ENCODE measurements around the gene ADAD1.

Gene ADAD1

DNA sequence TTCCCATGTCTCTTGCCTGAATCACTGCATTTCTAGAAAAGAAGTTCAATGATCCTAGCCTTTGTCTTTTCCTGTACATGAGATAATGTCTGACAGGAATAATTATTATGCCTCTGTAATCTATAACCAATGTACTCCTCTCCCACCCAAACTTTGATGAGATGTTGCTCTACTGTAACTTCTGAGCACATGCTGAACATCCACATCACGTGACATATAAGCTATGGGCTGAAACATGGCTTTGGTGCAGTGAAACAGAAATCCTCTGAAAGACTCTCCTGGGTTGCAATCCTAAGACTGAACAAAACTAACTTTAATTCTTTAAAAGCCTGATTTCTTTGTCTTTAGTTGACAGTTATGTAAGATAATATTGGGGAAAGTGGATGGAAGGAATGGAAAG, 1.5 kb upstream of the ADAD1 start:
- Histone ChIP-seq H3K27ac (ENCODE audit: low read depth, low read length) (no peak overlapping the region), H3K27me3 (ENCODE audit: insufficient read depth, low read length) (no peaks in the 10 kb centered on the region), H3K36me3 (ENCODE audit: insufficient read depth, low read length) (no peaks in the 10 kb centered on the region), H3K4me3 (ENCODE audit: low read length) (no peak overlapping the region), H3K4me1 (ENCODE audit: insufficient read depth, low read length) (no peaks in the 10 kb centered on the region), H3K9me3 (ENCODE audit: insufficient read depth, low read depth, low read length) (no peaks in the 10 kb centered on the region), H3K9ac (ENCODE audit: low read depth, low read length) (no peak overlapping the region)
- 88% methylated on average over 1 of the region's 1 CpG for WGBS

DNA sequence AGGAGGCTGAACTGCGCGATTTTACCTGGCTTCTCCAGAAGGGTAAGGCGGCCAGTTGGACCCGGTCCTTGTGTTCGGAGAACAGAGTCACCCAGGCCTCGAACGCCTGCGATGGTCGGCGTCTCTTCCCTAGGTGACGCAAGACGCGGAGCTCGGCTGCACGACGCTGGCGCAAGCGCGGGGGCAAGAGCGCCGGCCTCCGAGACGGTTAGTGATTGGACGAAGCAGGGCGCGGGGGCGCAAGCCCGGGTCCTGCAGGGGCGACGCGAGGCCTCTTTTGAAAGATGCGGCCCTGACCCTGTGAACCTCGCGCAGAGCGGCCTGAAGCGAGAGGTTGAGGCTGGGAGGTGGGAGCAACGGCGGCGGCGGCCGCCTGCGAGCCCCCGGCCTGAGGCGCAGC, 428 bp downstream of the ADAD1 start:
- WGBS, result 96% methylated on average over 44 of the region's 44 CpGs

DNA sequence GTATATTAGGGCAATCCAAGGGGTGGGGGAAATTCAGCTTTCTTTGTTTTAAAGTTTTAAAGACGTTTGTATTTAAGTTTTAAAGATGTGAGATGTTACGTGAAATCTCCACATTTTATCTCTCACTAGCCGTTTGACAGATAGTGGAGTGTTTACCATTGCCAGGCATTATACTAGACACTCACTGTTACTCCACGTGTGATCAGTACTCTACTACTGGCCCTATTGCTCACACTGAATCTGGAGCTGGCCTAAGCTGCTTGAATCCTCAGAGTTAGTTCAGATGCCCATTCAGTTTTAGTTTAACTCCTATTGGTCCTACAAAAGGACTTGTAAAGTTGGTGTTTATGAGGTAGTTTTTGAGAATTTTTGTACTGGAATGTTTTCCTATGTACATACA, 4.5 kb downstream of the ADAD1 start:
- Histone ChIP-seq H3K4me1 (ENCODE audit: insufficient read depth, low read length) (no peaks in the 10 kb centered on the region), H3K9ac (ENCODE audit: low read depth, low read length) (no peak overlapping the region), H3K4me3 (ENCODE audit: low read length) (no peak overlapping the region), H3K36me3 (ENCODE audit: insufficient read depth, low read length) (no peaks in the 10 kb centered on the region), H3K9me3 (ENCODE audit: insufficient read depth, low read depth, low read length) (no peaks in the 10 kb centered on the region), H3K27ac (ENCODE audit: low read depth, low read length) (no peak overlapping the region), H3K27me3 (ENCODE audit: insufficient read depth, low read length) (no peaks in the 10 kb centered on the region)
- WGBS, result 82% methylated on average over 4 of the region's 4 CpGs

More for the DNA sequence above, 428 bp downstream of the ADAD1 start:
- Histone ChIP-seq H3K27ac (ENCODE audit: low read depth, low read length) (no peak overlapping the region), H3K9ac (ENCODE audit: low read depth, low read length) (no peak overlapping the region), H3K27me3 (ENCODE audit: insufficient read depth, low read length) (no peaks in the 10 kb centered on the region), H3K4me3 (ENCODE audit: low read length) (no peak overlapping the region), H3K9me3 (ENCODE audit: insufficient read depth, low read depth, low read length) (no peaks in the 10 kb centered on the region), H3K36me3 (ENCODE audit: insufficient read depth, low read length) (no peaks in the 10 kb centered on the region), H3K4me1 (ENCODE audit: insufficient read depth, low read length) (no peaks in the 10 kb centered on the region)

DNA sequence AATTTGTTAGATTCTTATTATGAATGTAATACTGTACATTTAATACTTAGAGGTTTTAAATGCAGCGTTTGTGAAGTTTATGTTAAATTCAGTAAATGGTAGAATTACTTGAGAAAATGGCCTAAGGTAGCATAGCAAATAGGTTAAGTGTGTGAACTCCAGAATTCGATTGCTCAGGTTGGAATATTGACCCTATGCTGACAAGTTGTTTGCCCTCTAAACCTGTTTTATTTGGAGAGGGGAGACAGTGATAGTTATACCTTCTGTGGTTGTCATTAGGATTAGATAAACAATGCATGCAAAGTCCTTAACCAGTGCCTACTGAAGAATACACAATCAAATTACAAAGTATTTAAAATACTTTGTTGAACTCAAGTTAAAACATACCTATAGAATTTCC, 5.4 kb downstream of the ADAD1 start:
- Histone ChIP-seq H3K27me3 (ENCODE audit: insufficient read depth, low read length) (no peaks in the 10 kb centered on the region), H3K27ac (ENCODE audit: low read depth, low read length) (no peak overlapping the region)
- WGBS, result 85% methylated on average over 2 of the region's 2 CpGs

DNA sequence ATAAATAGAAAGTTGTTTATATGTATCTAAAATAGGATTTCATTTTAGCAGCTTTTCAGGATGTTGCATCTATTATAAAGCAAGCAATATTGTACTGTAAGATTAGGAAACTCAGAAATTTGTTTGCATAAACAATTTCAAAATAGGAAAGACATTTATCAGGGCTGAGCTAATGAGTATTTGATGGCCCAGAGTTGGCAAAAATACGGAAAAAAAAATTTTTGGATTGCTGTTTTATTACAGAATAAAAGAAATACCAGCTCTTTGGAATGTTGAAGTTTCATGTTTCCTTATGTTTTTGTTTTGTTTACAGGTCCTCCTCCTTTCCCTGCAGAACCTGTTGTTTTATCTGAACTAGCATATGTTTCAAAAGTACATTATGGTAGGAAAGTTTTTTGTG, 14.5 kb downstream of the ADAD1 start:
- Histone ChIP-seq H3K4me1 (ENCODE audit: insufficient read depth, low read length) (no peaks in the 10 kb centered on the region), H3K27ac (ENCODE audit: low read depth, low read length) (no peak overlapping the region), H3K9ac (ENCODE audit: low read depth, low read length) (no peak overlapping the region), H3K36me3 (ENCODE audit: insufficient read depth, low read length) (no peaks in the 10 kb centered on the region), H3K9me3 (ENCODE audit: insufficient read depth, low read depth, low read length) (no peaks in the 10 kb centered on the region), H3K4me3 (ENCODE audit: low read length) (no peak overlapping the region), H3K27me3 (ENCODE audit: insufficient read depth, low read length) (no peaks in the 10 kb centered on the region)
- WGBS, result 100% methylated on average over 1 of the region's 1 CpG

More for the DNA sequence above, 5.4 kb downstream of the ADAD1 start:
- Histone ChIP-seq H3K4me3 (ENCODE audit: low read length) (no peak overlapping the region), H3K9me3 (ENCODE audit: insufficient read depth, low read depth, low read length) (no peaks in the 10 kb centered on the region), H3K36me3 (ENCODE audit: insufficient read depth, low read length) (no peaks in the 10 kb centered on the region), H3K4me1 (ENCODE audit: insufficient read depth, low read length) (no peaks in the 10 kb centered on the region), H3K9ac (ENCODE audit: low read depth, low read length) (no peak overlapping the region)

DNA sequence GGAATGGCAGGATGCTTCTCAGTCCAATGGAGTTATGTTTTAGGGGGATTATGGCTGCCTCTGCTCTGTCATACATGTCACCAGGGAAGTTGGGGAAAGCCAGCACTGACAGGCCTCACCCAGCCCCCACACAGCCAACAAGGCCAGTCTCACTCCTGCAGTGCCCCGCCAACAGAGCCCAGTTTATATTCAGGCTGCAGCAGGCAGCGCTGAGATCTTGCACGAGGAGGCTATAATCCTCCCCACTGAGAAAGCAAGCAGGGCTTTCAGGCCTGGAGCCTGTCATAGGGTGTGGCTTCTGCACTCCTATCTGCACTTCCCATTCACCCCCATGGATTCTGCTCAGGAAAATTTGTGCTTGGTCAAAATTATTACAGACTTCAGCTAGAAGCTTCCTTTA, 25.1 kb downstream of the ADAD1 start:
- Histone ChIP-seq H3K9me3 (ENCODE audit: insufficient read depth, low read depth, low read length) (no peaks in the 10 kb centered on the region), H3K9ac (ENCODE audit: low read depth, low read length) (no peak overlapping the region)
- 46% methylated on average over 3 of the region's 3 CpGs for WGBS

DNA sequence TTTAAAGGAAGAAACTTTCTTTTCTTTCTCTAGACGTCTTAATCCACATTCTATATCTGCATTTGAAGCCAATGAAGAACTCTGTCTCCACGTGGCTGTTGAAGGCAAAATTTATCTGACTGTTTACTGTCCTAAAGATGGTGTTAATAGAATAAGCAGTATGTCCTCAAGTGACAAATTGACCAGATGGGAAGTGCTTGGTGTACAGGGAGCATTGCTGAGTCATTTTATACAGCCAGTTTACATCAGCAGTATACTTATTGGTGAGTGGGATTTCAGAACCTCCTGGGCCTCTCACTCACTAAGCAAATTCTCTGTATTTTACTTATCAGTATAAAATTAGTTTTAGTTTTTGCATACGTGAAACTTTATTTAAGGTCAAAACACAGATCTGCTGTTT, 33.7 kb downstream of the ADAD1 start:
- H3K27me3 ChIP-seq (ENCODE audit: insufficient read depth, low read length), result no peaks in the 10 kb centered on the region
- H3K9ac ChIP-seq (ENCODE audit: low read depth, low read length), result no peak overlapping the region
- no peaks in the 10 kb centered on the region for H3K9me3 ChIP-seq (ENCODE audit: insufficient read depth, low read depth, low read length)
- WGBS, result 72% methylated on average over 3 of the region's 3 CpGs
- H3K4me1 ChIP-seq (ENCODE audit: insufficient read depth, low read length), result no peaks in the 10 kb centered on the region
- no peaks in the 10 kb centered on the region for H3K36me3 ChIP-seq (ENCODE audit: insufficient read depth, low read length)
- no peak overlapping the region for H3K27ac ChIP-seq (ENCODE audit: low read depth, low read length)
- no peak overlapping the region for H3K4me3 ChIP-seq (ENCODE audit: low read length)

More for the DNA sequence above, 25.1 kb downstream of the ADAD1 start:
- Histone ChIP-seq H3K36me3 (ENCODE audit: insufficient read depth, low read length) (no peaks in the 10 kb centered on the region), H3K27me3 (ENCODE audit: insufficient read depth, low read length) (no peaks in the 10 kb centered on the region), H3K4me1 (ENCODE audit: insufficient read depth, low read length) (no peaks in the 10 kb centered on the region), H3K27ac (ENCODE audit: low read depth, low read length) (no peak overlapping the region), H3K4me3 (ENCODE audit: low read length) (no peak overlapping the region)

DNA sequence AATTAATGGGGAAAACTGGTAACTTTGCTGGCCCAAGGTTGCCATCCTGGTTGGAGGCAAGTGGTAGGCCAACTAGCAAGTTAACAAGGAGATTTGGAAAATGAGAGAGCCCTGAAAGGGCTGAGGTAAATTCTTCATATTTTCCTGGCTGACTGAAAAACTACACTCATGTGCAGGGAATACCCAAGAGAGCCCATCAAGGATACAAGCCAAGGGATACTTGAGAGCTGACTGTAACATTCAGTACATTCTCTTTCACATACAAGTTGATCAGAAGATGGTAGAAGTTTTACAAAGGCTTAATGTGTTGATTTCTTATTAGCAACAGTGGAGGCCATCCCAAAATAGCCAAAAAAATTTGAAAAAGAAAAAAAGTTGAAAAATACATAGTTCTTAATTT, 44.4 kb downstream of the ADAD1 start:
- Histone ChIP-seq H3K27me3 (ENCODE audit: insufficient read depth, low read length) (no peaks in the 10 kb centered on the region), H3K9ac (ENCODE audit: low read depth, low read length) (no peak overlapping the region), H3K27ac (ENCODE audit: low read depth, low read length) (no peak overlapping the region), H3K4me1 (ENCODE audit: insufficient read depth, low read length) (no peaks in the 10 kb centered on the region), H3K9me3 (ENCODE audit: insufficient read depth, low read depth, low read length) (no peaks in the 10 kb centered on the region), H3K4me3 (ENCODE audit: low read length) (no peak overlapping the region), H3K36me3 (ENCODE audit: insufficient read depth, low read length) (no peaks in the 10 kb centered on the region)

DNA sequence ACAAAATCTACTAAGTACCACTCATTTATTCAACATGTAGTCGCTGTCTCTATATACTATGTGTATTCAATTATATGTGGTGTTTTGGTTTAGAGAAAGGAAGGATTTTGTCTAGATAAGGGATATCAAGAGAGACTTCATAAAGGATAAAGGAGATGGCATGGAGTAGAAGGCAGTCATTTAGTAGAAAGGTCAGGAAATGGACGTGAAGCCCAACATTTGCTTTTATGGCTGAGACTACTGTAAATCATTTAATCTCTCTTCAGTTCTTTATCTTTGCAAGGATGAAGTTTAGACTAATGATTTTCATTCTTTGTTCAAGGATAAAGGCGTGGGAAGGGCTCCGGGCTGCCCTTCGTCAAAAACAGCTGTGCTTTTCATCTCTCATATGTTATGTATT, 52.5 kb downstream of the ADAD1 start:
- Histone ChIP-seq H3K4me1 (ENCODE audit: insufficient read depth, low read length) (no peaks in the 10 kb centered on the region), H3K9ac (ENCODE audit: low read depth, low read length) (no peak overlapping the region), H3K36me3 (ENCODE audit: insufficient read depth, low read length) (no peaks in the 10 kb centered on the region), H3K4me3 (ENCODE audit: low read length) (no peak overlapping the region), H3K27me3 (ENCODE audit: insufficient read depth, low read length) (no peaks in the 10 kb centered on the region), H3K9me3 (ENCODE audit: insufficient read depth, low read depth, low read length) (no peaks in the 10 kb centered on the region), H3K27ac (ENCODE audit: low read depth, low read length) (no peak overlapping the region)
- WGBS, result 94% methylated on average over 4 of the region's 5 CpGs

DNA sequence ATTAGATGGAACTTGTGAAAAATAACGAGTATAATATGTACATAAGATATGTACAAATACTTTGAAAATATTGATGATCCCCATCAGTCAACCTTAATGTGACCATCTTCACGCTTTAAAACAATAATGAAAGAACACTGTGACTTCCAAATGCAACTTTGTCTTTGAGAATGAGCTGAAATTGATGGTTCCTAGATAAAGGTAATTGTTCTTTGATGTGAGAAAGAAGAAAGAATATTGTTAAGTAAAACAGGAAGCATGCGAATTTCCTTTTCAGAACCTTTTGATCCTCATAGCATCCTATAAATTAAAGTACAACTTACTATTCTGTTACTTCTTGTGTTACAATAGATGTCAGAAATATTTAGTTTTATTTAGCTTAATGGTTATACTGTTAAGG, 55.5 kb downstream of the ADAD1 start:
- no peaks in the 10 kb centered on the region for H3K27me3 ChIP-seq (ENCODE audit: insufficient read depth, low read length)
- H3K36me3 ChIP-seq (ENCODE audit: insufficient read depth, low read length), result no peaks in the 10 kb centered on the region
- H3K4me3 ChIP-seq (ENCODE audit: low read length), result no peak overlapping the region
- no peak overlapping the region for H3K9ac ChIP-seq (ENCODE audit: low read depth, low read length)
- H3K9me3 ChIP-seq (ENCODE audit: insufficient read depth, low read depth, low read length), result no peaks in the 10 kb centered on the region
- WGBS, result no CpG with 5 or more reads among the region's 3 CpGs
- H3K27ac ChIP-seq (ENCODE audit: low read depth, low read length), result no peak overlapping the region
- H3K4me1 ChIP-seq (ENCODE audit: insufficient read depth, low read length), result no peaks in the 10 kb centered on the region

DNA sequence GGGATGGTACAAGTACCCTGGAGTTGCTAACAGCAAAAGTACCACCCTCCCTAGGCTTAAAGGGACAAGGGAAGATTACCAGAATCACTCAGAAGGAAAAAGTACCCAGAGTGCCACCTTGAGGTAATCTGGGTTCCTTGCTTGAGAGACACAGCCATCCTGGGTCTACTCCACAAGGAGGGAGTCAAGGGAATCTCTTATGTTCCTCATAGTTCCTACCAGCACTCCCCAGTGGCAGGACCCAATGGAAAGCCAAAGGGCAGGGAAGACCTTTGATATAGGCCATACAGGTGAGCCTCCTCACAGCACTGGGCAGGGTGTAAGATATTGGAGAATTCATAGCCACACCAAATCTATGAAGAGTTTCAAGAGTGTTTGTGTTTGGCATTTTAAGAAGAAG, 72.0 kb downstream of the ADAD1 start:
- H3K9ac ChIP-seq (ENCODE audit: low read depth, low read length), result no peak overlapping the region
- H3K27ac ChIP-seq (ENCODE audit: low read depth, low read length), result no peak overlapping the region
- no peaks in the 10 kb centered on the region for H3K9me3 ChIP-seq (ENCODE audit: insufficient read depth, low read depth, low read length)
- H3K27me3 ChIP-seq (ENCODE audit: insufficient read depth, low read length), result no peaks in the 10 kb centered on the region
- no peak overlapping the region for H3K4me3 ChIP-seq (ENCODE audit: low read length)
- no peaks in the 10 kb centered on the region for H3K4me1 ChIP-seq (ENCODE audit: insufficient read depth, low read length)
- H3K36me3 ChIP-seq (ENCODE audit: insufficient read depth, low read length), result no peaks in the 10 kb centered on the region

DNA sequence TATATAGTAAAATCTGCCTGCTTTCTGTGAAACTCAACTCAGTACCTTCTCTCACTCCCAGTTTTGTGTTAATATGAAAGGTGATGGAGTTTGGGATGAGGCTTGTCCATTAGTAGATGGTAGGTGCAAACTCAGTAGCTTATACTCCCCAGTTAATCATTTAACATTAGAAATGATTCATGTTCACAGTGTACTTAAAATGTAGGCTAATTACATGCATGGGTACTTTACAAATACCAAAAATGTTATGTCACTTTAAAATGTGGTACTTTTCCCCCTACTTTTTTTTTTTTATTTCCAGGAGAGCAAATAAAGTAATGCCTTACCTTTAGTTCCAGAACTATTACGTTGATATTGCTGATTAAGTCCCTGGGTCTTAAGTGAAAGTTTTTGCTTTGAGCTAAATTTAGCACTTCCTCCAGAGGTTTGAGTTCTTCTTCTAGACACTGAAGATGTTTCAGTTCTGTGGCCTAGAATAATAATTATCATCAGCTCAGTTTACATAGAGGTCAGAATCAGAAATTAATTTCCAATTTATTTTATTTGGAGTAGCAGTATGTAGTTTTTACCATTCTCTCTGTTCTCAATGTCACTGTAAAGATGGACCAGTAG, 74.7 kb downstream of the ADAD1 start:
- 100% methylated on average over 1 of the region's 1 CpG for WGBS
- H3K27ac ChIP-seq (ENCODE audit: low read depth, low read length), result no peak overlapping the region

More for the DNA sequence above, 74.7 kb downstream of the ADAD1 start:
- Histone ChIP-seq H3K27me3 (ENCODE audit: insufficient read depth, low read length) (no peaks in the 10 kb centered on the region), H3K4me3 (ENCODE audit: low read length) (no peak overlapping the region), H3K9ac (ENCODE audit: low read depth, low read length) (no peak overlapping the region), H3K4me1 (ENCODE audit: insufficient read depth, low read length) (no peaks in the 10 kb centered on the region), H3K9me3 (ENCODE audit: insufficient read depth, low read depth, low read length) (no peaks in the 10 kb centered on the region), H3K36me3 (ENCODE audit: insufficient read depth, low read length) (no peaks in the 10 kb centered on the region)
